Hematopoietic multipotent progenitor cell treated with erythropoietin and hydrocortisone succinate and interleukin-3 and kit ligand, for 17 days (in vitro differentiated cells): Measurements from ENCODE around the gene SLC45A1.
"Not testable (repeated sequence)": the region's sequence is repeated elsewhere in the genome, so short reads cannot be mapped to it uniquely, and the experiment has no call there.

ENCODE experiments used
- DNase-seq: peaks from one replicate; pipeline ENCODE4 v3.0.0-alpha.2; 2015; ENCODE audit warnings: low spot score

The SLC45A1 gene

GRCh38 chr1:8317647-8318381 is at the start of gene SLC45A1:
Gene SLC45A1, plus strand, starts transcription at chr1:8318114. Its CDS starts 6,216 bp downstream, at chr1:8324330.
- DNase-seq, result no peak

GRCh38 chr1:8273036-8273435 is 44.9 kb upstream of the SLC45A1 start:
- DNase-seq, result no peak

- DNase-seq, result no peak
These were observed 43.6 kb upstream of the SLC45A1 start for GRCh38 chr1:8274352-8274751.

- no peak for DNase-seq
These were observed 41.6 kb upstream of the SLC45A1 start for GRCh38 chr1:8276173-8276914.

- no peak for DNase-seq
These were observed 41.0 kb upstream of the SLC45A1 start for GRCh38 chr1:8276932-8277331.

GRCh38 chr1:8278677-8279076 is 39.2 kb upstream of the SLC45A1 start:
- DNase-seq, result not testable (repeated sequence)

GRCh38 chr1:8281843-8282509 is 35.9 kb upstream of the SLC45A1 start:
- DNase-seq, result no peak

- no peak for DNase-seq
These were observed 34.6 kb upstream of the SLC45A1 start for GRCh38 chr1:8283058-8283884.

- DNase-seq, result no peak
These were observed 33.8 kb upstream of the SLC45A1 start for GRCh38 chr1:8284127-8284526.

- no peak for DNase-seq
These were observed 32.8 kb upstream of the SLC45A1 start for GRCh38 chr1:8285103-8285502.

GRCh38 chr1:8285965-8286364 is 31.9 kb upstream of the SLC45A1 start:
- DNase-seq, result no peak

GRCh38 chr1:8293118-8293517 is 24.8 kb upstream of the SLC45A1 start:
- no peak for DNase-seq

GRCh38 chr1:8293641-8294169 is 24.2 kb upstream of the SLC45A1 start:
- DNase-seq, result no peak

GRCh38 chr1:8294170-8294697 is 23.7 kb upstream of the SLC45A1 start:
- no peak for DNase-seq

GRCh38 chr1:8297245-8297644 is 20.7 kb upstream of the SLC45A1 start:
- DNase-seq, result no peak

- no peak for DNase-seq
These were observed 18.0 kb upstream of the SLC45A1 start for GRCh38 chr1:8299963-8300362.

GRCh38 chr1:8302081-8302956 is 15.6 kb upstream of the SLC45A1 start:
- no peak for DNase-seq

- no peak for DNase-seq
These were observed 14.8 kb upstream of the SLC45A1 start for GRCh38 chr1:8303141-8303540.

- DNase-seq, result no peak
These were observed 14.0 kb upstream of the SLC45A1 start for GRCh38 chr1:8303876-8304275.

GRCh38 chr1:8307628-8308027 is 10.3 kb upstream of the SLC45A1 start:
- DNase-seq, result no peak
